H1 (cell line): ENCODE results near the gene FAM234A. TPM values are rescaled to one million over a fixed set of nuclear protein-coding genes. Genes with fewer than 3 reads are reported as not detected.

Source experiments
- CTCF ChIA-PET: fragments of 300-600 bp; sonication (Branson Sonifier 250); formaldehyde crosslinking; loops from one replicate; lab custom pipeline; 2021; ENCODE audit not compliant: partially characterized antibody; lab: Charles Lee
- POLR2A ChIA-PET: fragments of 300-600 bp; sonication (Branson Sonifier 250); formaldehyde crosslinking; loops from one replicate; lab custom pipeline; 2021; ENCODE audit warnings: inconsistent platforms; ENCODE audit not compliant: partially characterized antibody; lab: Charles Lee
- DNase-seq, 2 experiments: peaks; one replicate each; pipeline versions ENCODE4 v3.0.0 to v3.0.0-alpha.2; 2010 to 2022; ENCODE audit warnings: low spot score in 2 of 2, low read depth in 1 of 2, mixed read lengths in 1 of 2
- FAIRE-seq: peaks from 2 replicates; lab custom pipeline; 2011; peaks lifted over from hg19 to GRCh38; lab: Jason Lieb, UNC
- H2AFZ ChIP-seq: 2 replicates; pipeline ENCODE4 v1.8.1; 2012; ENCODE audit warnings: low read length, inconsistent platforms
- H2AK5ac ChIP-seq: 2 replicates; pipeline ENCODE4 v1.6.1; 2013; ENCODE audit warnings: low read depth, low read length
- H2BK120ac ChIP-seq: replicated peaks from 2 replicates; pipeline ENCODE3; 2013; ENCODE audit warnings: low read depth, low read length, inconsistent platforms
- H2BK12ac ChIP-seq: 2 replicates; pipeline ENCODE4 v1.6.1; 2013; ENCODE audit warnings: low read depth, low read length
- H2BK15ac ChIP-seq: 2 replicates; pipeline ENCODE4 v1.6.1; 2013; ENCODE audit warnings: low read length
- H2BK20ac ChIP-seq: 2 replicates; pipeline ENCODE4 v1.6.1; 2013; ENCODE audit warnings: low read length
- H2BK5ac ChIP-seq: 2 replicates; pipeline ENCODE4 v1.6.1; 2013; ENCODE audit warnings: low read depth, low read length
- H3K14ac ChIP-seq: 2 replicates; pipeline ENCODE4 v1.6.1; 2013; ENCODE audit warnings: inconsistent platforms; ENCODE audit not compliant: insufficient read length
- H3K18ac ChIP-seq: 2 replicates; pipeline ENCODE4 v1.6.1; 2013; ENCODE audit warnings: low read length; ENCODE audit errors: extremely low read depth
- H3K23ac ChIP-seq: 2 replicates; pipeline ENCODE4 v1.6.1; 2013; ENCODE audit warnings: inconsistent platforms; ENCODE audit not compliant: insufficient read length
- H3K23me2 ChIP-seq: 2 replicates; pipeline ENCODE4 v1.6.1; 2013; ENCODE audit warnings: low read depth, low read length
- H3K27ac ChIP-seq: 2 replicates; pipeline ENCODE4 v1.6.1; 2011; ENCODE audit warnings: low read depth, low read length, inconsistent platforms
- H3K27me3 ChIP-seq, 4 experiments: replicated peaks in 1 of 4; 1 replicate in 1 of 4; 2 replicates in 3 of 4; pipeline versions ENCODE4 v1.6.1 to v1.8.1; 2011 to 2013; ENCODE audit warnings: low read length in 3 of 4, mild to moderate bottlenecking in 3 of 4, inconsistent platforms in 2 of 4, mixed read lengths in 2 of 4, moderate library complexity in 1 of 4; ENCODE audit not compliant: control insufficient read depth in 3 of 4, insufficient read depth in 3 of 4; ENCODE audit errors: extremely low read depth in 1 of 4
- H3K36me3 ChIP-seq, 4 experiments: 2 replicates each; pipeline versions ENCODE4 v1.6.1 to v1.8.1; 2011 to 2013; ENCODE audit warnings: mild to moderate bottlenecking in 4 of 4, low read length in 3 of 4, moderate library complexity in 2 of 4, control low read depth in 1 of 4, inconsistent platforms in 1 of 4; ENCODE audit not compliant: insufficient read depth in 4 of 4, control insufficient read depth in 2 of 4
- H3K4ac ChIP-seq: replicated peaks from 2 replicates; pipeline ENCODE3; 2013; ENCODE audit warnings: low read length, low read depth, mixed read lengths, inconsistent platforms; ENCODE audit not compliant: insufficient read length
- H3K4me1 ChIP-seq, 4 experiments: replicated peaks in 1 of 4; 1 replicate in 1 of 4; 2 replicates in 3 of 4; pipeline versions ENCODE4 v1.6.1 to v1.8.1; 2011 to 2013; ENCODE audit warnings: low read length in 3 of 4, inconsistent platforms in 2 of 4, mixed read lengths in 1 of 4; ENCODE audit not compliant: insufficient read depth in 4 of 4, control insufficient read depth in 3 of 4
- H3K4me2 ChIP-seq, 2 experiments: 2 replicates each; pipeline versions ENCODE4 v1.6.1 to v1.8.1; 2011 to 2013; ENCODE audit warnings: low read depth in 2 of 2, low read length in 2 of 2, control low read depth in 1 of 2, inconsistent platforms in 1 of 2, mild to moderate bottlenecking in 1 of 2; ENCODE audit not compliant: insufficient read depth in 1 of 2
- H3K4me3 ChIP-seq, 4 experiments: fragments of 200-600, 300-600 bp in 1 of 4; sonication (generic), shearing (Covaris generic), sonication (Bioruptor Twin) in 1 of 4; 2 replicates each; pipeline versions ENCODE4 v1.5.1 to v1.8.1; 2011 to 2016; ENCODE audit warnings: low read length in 4 of 4, low read depth in 3 of 4, control low read depth in 2 of 4, inconsistent platforms in 2 of 4, mild to moderate bottlenecking in 2 of 4, mixed read lengths in 1 of 4, moderate library complexity in 1 of 4; ENCODE audit not compliant: insufficient read depth in 2 of 4; ENCODE audit errors: extremely low read depth in 1 of 4
- H3K56ac ChIP-seq: replicated peaks from 2 replicates; pipeline ENCODE3; 2013; ENCODE audit warnings: low read depth, mild to moderate bottlenecking, mixed read lengths, low read length, inconsistent platforms; ENCODE audit not compliant: insufficient read length
- H3K79me1 ChIP-seq: 2 replicates; pipeline ENCODE4 v1.6.1; 2013; ENCODE audit warnings: low read depth, low read length, control low read depth
- H3K79me2 ChIP-seq, 2 experiments: 2 replicates each; pipeline versions ENCODE4 v1.6.1 to v1.8.1; 2012 to 2013; ENCODE audit warnings: low read length in 2 of 2, mild to moderate bottlenecking in 2 of 2, inconsistent platforms in 1 of 2; ENCODE audit not compliant: insufficient read depth in 2 of 2, control insufficient read depth in 1 of 2
- H3K9ac ChIP-seq, 4 experiments: replicated peaks in 1 of 4; 1 replicate in 1 of 4; 2 replicates in 3 of 4; pipeline versions ENCODE4 v1.6.1 to v1.8.1; 2011 to 2013; ENCODE audit warnings: low read depth in 3 of 4, low read length in 3 of 4, control low read depth in 2 of 4, mild to moderate bottlenecking in 2 of 4, moderate library complexity in 2 of 4, inconsistent platforms in 1 of 4; ENCODE audit errors: extremely low read depth in 1 of 4
- H3K9me3 ChIP-seq, 2 experiments: 2 replicates each; pipeline versions ENCODE4 v1.6.1 to v1.8.1; 2012 to 2013; ENCODE audit warnings: mild to moderate bottlenecking in 2 of 2, moderate library complexity in 2 of 2, control low read depth in 1 of 2, inconsistent platforms in 1 of 2, low read depth in 1 of 2, low read length in 1 of 2, mixed read lengths in 1 of 2; ENCODE audit not compliant: insufficient read depth in 2 of 2
- H4K20me1 ChIP-seq, 2 experiments: replicated peaks in 1 of 2; 2 replicates each; pipeline versions ENCODE3 to v1.8.1; 2011 to 2013; ENCODE audit warnings: inconsistent platforms in 2 of 2, low read length in 2 of 2, mild to moderate bottlenecking in 1 of 2; ENCODE audit not compliant: insufficient read depth in 2 of 2, control insufficient read depth in 1 of 2
- H4K5ac ChIP-seq: 2 replicates; pipeline ENCODE4 v1.6.1; 2013; ENCODE audit warnings: low read length, low read depth, mixed read lengths, inconsistent platforms; ENCODE audit not compliant: insufficient read length
- H4K8ac ChIP-seq: 2 replicates; pipeline ENCODE4 v1.8.0; 2013; ENCODE audit warnings: mild to moderate bottlenecking, moderate library complexity, low read length, inconsistent platforms; ENCODE audit not compliant: insufficient read depth; ENCODE audit errors: extremely low read depth
- H4K91ac ChIP-seq: replicated peaks from 2 replicates; pipeline ENCODE3; 2013; ENCODE audit warnings: low read length, mixed read lengths, inconsistent platforms; ENCODE audit not compliant: insufficient read length
- GTF2F1 ChIP-seq: IDR thresholded peaks from 2 replicates; pipeline ENCODE4 v1.6.1; 2012; ENCODE audit warnings: low read depth, low read length, improper control_type of control experiment, borderline replicate concordance
- POLR2A ChIP-seq, 2 experiments: IDR thresholded peaks; 1 replicate in 1 of 2; 2 replicates in 1 of 2; pipeline ENCODE4 v1.6.1; 2011; ENCODE audit warnings: low read depth in 2 of 2, low read length in 2 of 2, mild to moderate bottlenecking in 2 of 2; ENCODE audit errors: control extremely low read depth in 1 of 2
- SP4 ChIP-seq: IDR thresholded peaks from 2 replicates; pipeline ENCODE4 v1.6.1; 2012; ENCODE audit warnings: low read length, inconsistent platforms
- WGBS, 2 experiments: shearing (Covaris generic) in 1 of 2; methylation state at CpG; one replicate each; pipeline versions ENCODE4 v1.1.6 to v1.1.7; 2013 to 2015; ENCODE audit warnings: low lambda C conversion rate in 2 of 2, mixed read lengths in 2 of 2, inconsistent platforms in 1 of 2, low coverage in 1 of 2, missing lambda C conversion rate in 1 of 2; ENCODE audit not compliant: insufficient replicate concordance in 2 of 2, insufficient coverage in 1 of 2, insufficient read length in 1 of 2; ENCODE audit errors: extremely low coverage in 1 of 2, missing lambda C conversion rate in 1 of 2; 5-methylcytosine and 5-hydroxymethylcytosine counted together
- polyA plus RNA-seq, 7 experiments: library from polyadenylated mRNA; depleted of rRNA in 3 of 7; stranded (reverse) in 5 of 7; unstranded in 2 of 7; fragments of >200 nt in 5 of 7; fragments of 200-250 nt in 2 of 7; gene quantifications; 1 replicate in 5 of 7; 2 replicates in 1 of 7; 4 replicates in 1 of 7; pipeline versions ENCODE4 v1.2.1 to v1.2.3, GENCODE V29; 2011 to 2013; ENCODE audit warnings: missing spikeins in 2 of 7, mixed read lengths in 2 of 7
- total RNA-seq: library from RNA; stranded (reverse); fragmentation: NEBNext Ultra II Directional; extraction: Animal tissue kit (Norgen Biotek cat#: 25700); gene quantifications from 2 replicates; pipeline ENCODE4 v1.2.1, GENCODE V29; 2021

The FAM234A gene
- total and polyA plus RNA-seq, 2 of the 8 experiments (the other 6 are each of a cell fraction or from before 2014, with no cell fraction given), result 80.6 to 104 TPM

GRCh38 chr16:282491-282890 lies 47.9 kb downstream of the FAM234A start:
- Histone ChIP-seq H3K27ac (no peak overlapping the region), H3K14ac (no peak overlapping the region), H3K4me2 (no peak overlapping the region), H3K4ac (no peak overlapping the region), H3K27me3 (peaks cover 10 to 27% (median 22%) of the 10 kb centered on the region in 4 experiments), H3K79me2 (no peaks in the 10 kb centered on the region), H4K20me1 (no peaks in the 10 kb centered on the region), H2BK20ac (no peak overlapping the region), H2BK15ac (no peak overlapping the region), H3K23me2 (peaks cover 6% of the 10 kb centered on the region; the same call in 1 of the 2 replicates), H2AK5ac (no peak overlapping the region), H3K4me3 (no peak overlapping the region), H2BK120ac (no peak overlapping the region), H3K56ac (no peak overlapping the region), H3K9ac (no peak overlapping the region), H4K91ac (no peak overlapping the region), H4K5ac (no peak overlapping the region), H3K23ac (no peak overlapping the region), H3K18ac (no peak overlapping the region), H2BK5ac (no peak overlapping the region), H3K9me3 (peaks cover 0 to 5% of the 10 kb centered on the region in 2 experiments; a peak in 1 of 4 replicates), H2BK12ac (no peak overlapping the region), H3K79me1 (no peaks in the 10 kb centered on the region), H3K4me1 (peaks cover 0 to 3% (median 0%) of the 10 kb centered on the region in 4 experiments; a peak in 3 of 7 replicates), H3K36me3 (peaks cover 0 to 4% (median 2%) of the 10 kb centered on the region in 4 experiments; a peak in 3 of 8 replicates), H2AFZ (no peak overlapping the region), H4K8ac (no peak overlapping the region)
- POLR2A ChIA-PET, result interaction anchor here (0.6 to 3.3 kb wide), 2 partner anchors 14 to 44 kb away, joined by 3 to 13 read pairs; no protein-coding TSS in a partner anchor
- no peak for FAIRE-seq
- no peak for DNase-seq
- CTCF ChIA-PET, result no interaction called here
- TF ChIP-seq SP4 (no peak), GTF2F1 (no peak), POLR2A (IDR thresholded peaks at IDR 0.05; ENCODE audit: control extremely low read depth in 1 of 2, low read depth in 2 of 2, low read length in 2 of 2) (no peak)
- 91% methylated on average over 11 of the region's 22 CpGs; no CpG with 5 or more reads in 1 of the 2 experiments for WGBS, 2 experiments
